CD4-positive, CD25-positive, alpha-beta regulatory T cell (primary cell): ENCODE results near the gene VPS52. TPM values are rescaled to one million over a fixed set of nuclear protein-coding genes. Genes with fewer than 3 reads are reported as not detected.

ENCODE experiments used
- ATAC-seq, 2 donors: fragments of 150-1000 bp; cut with Tn5 transposase; one replicate each; pipeline ENCODE4 v1.10.0; 2021; ENCODE audit warnings: low read depth in 2 of 2, moderate number of reproducible peaks in 2 of 2, moderate library complexity in 1 of 2
- DNase-seq, 3 donors: peaks; one replicate each; pipeline versions ENCODE4 v3.0.0 to v3.0.0-alpha.2; 2012 to 2022; ENCODE audit warnings: mixed read lengths in 1 of 3
- H3K27ac ChIP-seq: one replicate; pipeline ENCODE4 v1.7.0; 2013; ENCODE audit warnings: mild to moderate bottlenecking, low read length; ENCODE audit not compliant: insufficient read depth, poor library complexity, severe bottlenecking
- H3K27me3 ChIP-seq: one replicate; pipeline ENCODE4 v1.7.0; 2013; ENCODE audit warnings: low read length; ENCODE audit not compliant: control insufficient read depth, insufficient read depth
- H3K36me3 ChIP-seq: one replicate; pipeline ENCODE4 v1.7.0; 2013; ENCODE audit warnings: mild to moderate bottlenecking, low read length, moderate library complexity; ENCODE audit not compliant: control insufficient read depth, insufficient read depth
- H3K4me1 ChIP-seq: 2 replicates; pipeline ENCODE4 v1.7.0; 2013; ENCODE audit warnings: mild to moderate bottlenecking, low read length; ENCODE audit not compliant: insufficient read depth, control insufficient read depth, poor library complexity, severe bottlenecking
- H3K4me3 ChIP-seq: one replicate; pipeline ENCODE4 v1.7.0; 2013; ENCODE audit warnings: low read depth, mild to moderate bottlenecking, low read length, moderate library complexity
- H3K9me3 ChIP-seq, 2 experiments: 1 replicate in 1 of 2; 2 replicates in 1 of 2; pipeline ENCODE4 v1.7.0; 2013; ENCODE audit warnings: low read length in 2 of 2, mild to moderate bottlenecking in 1 of 2, moderate library complexity in 1 of 2; ENCODE audit not compliant: control insufficient read depth in 2 of 2
- H3K27ac Mint-ChIP-seq, 3 donors: one replicate each; pipeline ENCODE4 v1.8.0; 2020 to 2022; ENCODE audit warnings: mild to moderate bottlenecking in 3 of 3, mixed read lengths in 3 of 3, moderate library complexity in 2 of 3
- H3K27me3 Mint-ChIP-seq: one replicate; pipeline ENCODE4 v1.8.0; 2022; ENCODE audit warnings: mild to moderate bottlenecking, mixed read lengths
- H3K36me3 Mint-ChIP-seq: one replicate; pipeline ENCODE4 v1.8.0; 2020; ENCODE audit warnings: mixed read lengths
- H3K4me1 Mint-ChIP-seq, 4 donors: one replicate each; pipeline ENCODE4 v1.8.0; 2020 to 2022; ENCODE audit warnings: mixed read lengths in 4 of 4, mild to moderate bottlenecking in 1 of 4
- H3K4me3 Mint-ChIP-seq, 4 donors: one replicate each; pipeline ENCODE4 v1.8.0; 2020 to 2022; ENCODE audit warnings: mild to moderate bottlenecking in 4 of 4, mixed read lengths in 4 of 4, moderate library complexity in 3 of 4
- H3K9me3 Mint-ChIP-seq, 7 donors: one replicate each; pipeline ENCODE4 v1.8.0; 2020 to 2022; ENCODE audit warnings: mixed read lengths in 7 of 7, mild to moderate bottlenecking in 3 of 7, moderate library complexity in 2 of 7
- polyA plus RNA-seq, 4 donors: library from polyadenylated mRNA; unstranded; fragments of 300-500 nt; fragmentation: Illumina TruSeq; gene quantifications; one replicate each; pipeline ENCODE4 v1.2.3, GENCODE V29; 2021
- total RNA-seq: library from RNA; stranded (reverse); gene quantifications from one replicate; pipeline ENCODE4 v1.2.3, GENCODE V29; 2022

VPS52 gene
- total and polyA plus RNA-seq, 5 donors from 2014 or later = 12.4 to 70.6 (median 15.1) TPM

DNA sequence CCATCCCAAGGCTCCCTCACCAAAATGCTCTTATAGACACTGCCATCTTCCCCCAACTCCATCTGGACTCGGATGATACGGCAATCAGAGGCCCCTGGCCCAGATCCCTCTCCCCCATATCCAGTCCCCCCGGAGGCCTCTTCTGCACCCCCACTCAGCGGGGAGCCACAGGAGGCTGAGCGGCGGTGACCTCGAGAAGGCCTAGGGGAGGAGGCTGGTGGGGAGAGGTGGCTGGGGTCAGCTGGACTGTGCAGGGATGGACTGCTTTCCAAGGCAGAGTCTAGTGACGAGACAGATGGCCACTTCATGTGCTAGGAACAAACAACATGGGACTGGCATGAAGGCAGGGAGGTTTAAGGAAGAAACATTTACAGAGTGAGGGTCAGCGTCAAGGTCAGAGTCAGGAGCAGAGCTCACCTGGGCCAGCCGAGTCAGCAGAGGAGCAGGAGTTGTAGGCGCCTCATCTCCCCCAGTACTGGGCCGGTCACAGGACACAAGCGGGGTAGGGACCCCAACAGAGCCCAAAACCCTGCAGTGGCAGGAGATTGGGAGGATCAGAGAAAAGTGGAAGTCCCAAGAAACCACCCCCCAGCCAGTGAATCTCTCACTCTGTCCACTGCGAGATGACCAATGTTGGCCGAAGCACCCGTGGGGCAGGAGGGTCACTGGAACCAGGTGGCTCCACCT is 21.5 kb upstream of the VPS52 start:
- Histone ChIP-seq H3K4me3 (no peak overlapping the region), H3K4me1 (peaks cover 34% of the 10 kb centered on the region), H3K27ac (no peak overlapping the region), H3K27me3 (no peaks in the 10 kb centered on the region), H3K9me3 (no peaks in the 10 kb centered on the region), H3K36me3 (peaks cover 45% of the 10 kb centered on the region)
- Mint-ChIP-seq H3K36me3 (peaks cover 14% of the 10 kb centered on the region), H3K27ac (peak overlapping the region in 1 of 3 donors; percentile 20), H3K4me1 (peaks cover 13 to 58% (median 24%) of the 10 kb centered on the region in 4 donors), H3K9me3 (peaks cover 0 to 2% (median 0%) of the 10 kb centered on the region in 7 donors), H3K4me3 (peak overlapping the region in 1 of 4 donors; percentile 62), H3K27me3 (no peaks in the 10 kb centered on the region)
- ATAC-seq (no peak), DNase-seq (no peak)

DNA sequence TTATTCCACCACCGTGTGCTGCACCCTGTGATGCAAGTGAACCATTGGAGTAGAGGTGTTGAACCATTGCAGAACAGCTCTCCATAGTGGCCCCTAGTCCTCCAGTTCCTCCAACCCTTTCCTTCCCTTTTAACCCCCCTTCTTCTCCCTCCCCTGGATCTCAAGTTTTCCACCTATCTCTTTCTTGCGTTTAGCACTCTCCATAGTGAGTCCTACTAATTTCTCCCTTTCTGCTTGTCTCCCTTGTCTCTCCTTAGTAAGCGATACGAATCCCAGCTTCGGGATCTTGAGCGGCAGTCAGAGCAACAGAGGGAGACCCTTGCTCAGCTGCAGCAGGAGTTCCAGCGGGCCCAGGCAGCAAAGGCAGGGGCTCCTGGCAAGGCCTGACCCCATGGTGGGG is 18.8 kb upstream of the VPS52 start:
- no peak for DNase-seq
- Histone ChIP-seq H3K9me3 (no peaks in the 10 kb centered on the region), H3K4me1 (peaks cover 26% of the 10 kb centered on the region), H3K4me3 (peak overlapping the region; percentile 88), H3K27ac (no peak overlapping the region), H3K36me3 (peaks cover 43% of the 10 kb centered on the region), H3K27me3 (no peaks in the 10 kb centered on the region)
- no peak for ATAC-seq
- Mint-ChIP-seq H3K27ac (peak overlapping the region in 1 of 3 donors; percentile 89), H3K27me3 (no peaks in the 10 kb centered on the region), H3K4me1 (peaks cover 13 to 57% (median 29%) of the 10 kb centered on the region in 4 donors), H3K4me3 (peak overlapping the region; percentile 93 to 99 (median 98)), H3K9me3 (no peaks in the 10 kb centered on the region), H3K36me3 (peaks cover 20% of the 10 kb centered on the region)

- Mint-ChIP-seq H3K9me3 (no peaks in the 10 kb centered on the region), H3K27ac (peak overlapping the region; percentile 89 to 98 (median 95)), H3K4me1 (peaks cover 13 to 57% (median 29%) of the 10 kb centered on the region in 4 donors), H3K36me3 (peaks cover 20% of the 10 kb centered on the region), H3K27me3 (no peaks in the 10 kb centered on the region), H3K4me3 (peak overlapping the region; percentile 93 to 99 (median 98))
- DNase-seq (no peak), ATAC-seq (peak in 1 of 2 donors; percentile 3)
- H3K9me3 ChIP-seq = no peaks in the 10 kb centered on the region
- peak overlapping the region; percentile 81 for H3K27ac ChIP-seq
- no peaks in the 10 kb centered on the region for H3K27me3 ChIP-seq
- H3K4me3 ChIP-seq = peak overlapping the region; percentile 88
- H3K4me1 ChIP-seq = peaks cover 26% of the 10 kb centered on the region
- H3K36me3 ChIP-seq = peaks cover 37% of the 10 kb centered on the region
These were observed 18.2 kb upstream of the VPS52 start for GRCh38 chr6:33289784-33290315.

GRCh38 chr6:33288921-33289783 is 17.5 kb upstream of the VPS52 start, which contains the start of the genes PFDN6 and WDR46:
Gene PFDN6, plus strand, starts transcription at chr6:33289601. Its CDS starts 256 bp downstream, at chr6:33289857.
Gene WDR46, minus strand, starts transcription at chr6:33289239. Its CDS starts 69 bp downstream, at chr6:33289170.
- no peaks in the 10 kb centered on the region for H3K27me3 ChIP-seq
- ATAC-seq = peak; percentile 95 to 97
- H3K27ac ChIP-seq = peak within 1 kb of the TSS; percentile 81
- no peaks in the 10 kb centered on the region for H3K9me3 ChIP-seq
- H3K4me1 ChIP-seq = peaks cover 26% of the 10 kb centered on the region
- H3K36me3 ChIP-seq = peaks cover 41% of the 10 kb centered on the region
- H3K27ac Mint-ChIP-seq = peak within 1 kb of the TSS; percentile 89 to 98 (median 95)
- peak; percentile 78 to 95 (median 91) for DNase-seq
- peak within 1 kb of the TSS; percentile 93 to 99 (median 98) for H3K4me3 Mint-ChIP-seq
- H3K27me3 Mint-ChIP-seq = no peaks in the 10 kb centered on the region
- peak within 1 kb of the TSS; percentile 88 for H3K4me3 ChIP-seq
- no peaks in the 10 kb centered on the region for H3K9me3 Mint-ChIP-seq
- H3K36me3 Mint-ChIP-seq = peaks cover 22% of the 10 kb centered on the region
- H3K4me1 Mint-ChIP-seq = peaks cover 13 to 56% (median 29%) of the 10 kb centered on the region in 4 donors

DNA sequence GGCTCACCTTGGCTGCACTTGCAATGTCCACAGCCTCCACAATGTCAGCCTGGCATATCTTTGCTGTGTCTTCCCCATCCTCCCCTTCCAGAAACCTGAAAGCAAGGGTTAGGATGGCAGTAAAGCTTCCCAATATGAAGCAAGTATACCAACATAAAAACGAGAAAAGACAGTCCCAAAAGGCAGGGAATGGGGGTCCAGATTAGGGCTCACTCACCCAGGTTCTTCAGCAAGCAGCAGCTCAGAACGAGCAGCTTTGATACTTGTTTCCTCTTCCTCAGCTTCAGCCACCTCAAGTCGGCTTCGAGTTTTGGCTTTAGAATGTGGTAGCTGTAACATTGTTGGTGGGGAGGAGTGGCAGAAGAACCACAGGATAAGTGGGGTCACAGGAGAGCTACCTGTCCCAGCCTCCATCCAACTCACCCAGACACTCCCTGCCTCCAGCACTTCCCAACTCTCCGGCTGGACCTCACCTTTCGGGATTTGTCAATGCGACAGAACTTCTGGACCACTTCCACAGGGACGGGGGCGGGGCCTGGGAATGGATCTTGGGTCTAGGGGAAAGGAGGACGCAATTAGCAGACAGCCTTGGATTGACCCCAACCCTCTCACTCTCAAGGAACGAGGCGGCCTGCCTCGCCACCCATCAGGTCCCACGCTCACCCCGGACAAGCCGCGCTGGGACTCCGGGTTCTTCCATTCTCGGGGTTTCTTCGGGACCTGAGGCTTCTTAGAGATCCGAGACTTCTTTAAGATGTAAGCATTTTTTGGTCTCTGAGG is 16.7 kb upstream of the VPS52 start:
- H3K9me3 ChIP-seq = no peaks in the 10 kb centered on the region
- peak overlapping the region; percentile 89 to 98 (median 95) for H3K27ac Mint-ChIP-seq
- H3K4me3 ChIP-seq = peak overlapping the region; percentile 88
- ATAC-seq = no peak
- DNase-seq = no peak
- H3K4me1 Mint-ChIP-seq = peaks cover 13 to 53% (median 27%) of the 10 kb centered on the region in 4 donors
- H3K27ac ChIP-seq = peak overlapping the region; percentile 81
- peaks cover 38% of the 10 kb centered on the region for H3K36me3 ChIP-seq
- no peaks in the 10 kb centered on the region for H3K9me3 Mint-ChIP-seq
- no peaks in the 10 kb centered on the region for H3K27me3 Mint-ChIP-seq
- peak overlapping the region; percentile 93 to 99 (median 98) for H3K4me3 Mint-ChIP-seq
- peaks cover 19% of the 10 kb centered on the region for H3K36me3 Mint-ChIP-seq
- no peaks in the 10 kb centered on the region for H3K27me3 ChIP-seq
- H3K4me1 ChIP-seq = peaks cover 26% of the 10 kb centered on the region

GRCh38 chr6:33286946-33287914 is 15.6 kb upstream of the VPS52 start:
- no peaks in the 10 kb centered on the region for H3K9me3 Mint-ChIP-seq
- DNase-seq (no peak), ATAC-seq (no peak)
- peak overlapping the region; percentile 90 to 99 (median 96) for H3K4me3 Mint-ChIP-seq
- Histone ChIP-seq H3K9me3 (no peaks in the 10 kb centered on the region), H3K4me3 (no peak overlapping the region), H3K27ac (no peak overlapping the region), H3K27me3 (no peaks in the 10 kb centered on the region), H3K4me1 (peaks cover 26% of the 10 kb centered on the region), H3K36me3 (peaks cover 37% of the 10 kb centered on the region)
- peaks cover 19% of the 10 kb centered on the region for H3K36me3 Mint-ChIP-seq
- no peaks in the 10 kb centered on the region for H3K27me3 Mint-ChIP-seq
- H3K27ac Mint-ChIP-seq = peak overlapping the region in 1 of 3 donors; percentile 69
- peaks cover 13 to 50% (median 27%) of the 10 kb centered on the region in 4 donors for H3K4me1 Mint-ChIP-seq
